SK-N-SH (cell line): ENCODE data around the gene CPS1. TPM values are rescaled to one million over a fixed set of nuclear protein-coding genes. Genes with fewer than 3 reads are reported as not detected.

Experiments
- CTCF ChIA-PET: fragments of 300-600, 350-600 bp; formaldehyde crosslinking; extraction: SDS; loops from one replicate; lab custom pipeline; 2021; lab: Yijun Ruan, JAX
- POLR2A ChIA-PET: fragments of 350-600 bp; sonication (Branson Sonifier 250); formaldehyde crosslinking; extraction: SDS; loops from one replicate; lab custom pipeline; 2020; ENCODE audit warnings: antibody characterized with exemption, inconsistent platforms; lab: Yijun Ruan, JAX
- DNase-seq: peaks from one replicate; pipeline ENCODE4 v3.0.0; 2012
- H2AFZ ChIP-seq: fragments of 200-600 bp; sonication (generic); 2 replicates; pipeline ENCODE4 v1.8.1; 2016; ENCODE audit warnings: antibody characterized with exemption, mild to moderate bottlenecking, low read depth
- H3F3A ChIP-seq: fragments of 200-600 bp; sonication (generic); replicated peaks from 2 replicates; pipeline ENCODE3; 2016; ENCODE audit warnings: antibody characterized with exemption, mild to moderate bottlenecking; ENCODE audit not compliant: insufficient read depth
- H3K27ac ChIP-seq, 2 experiments: fragments of 200-500 bp in 1 of 2; fragments of 200-600 bp in 1 of 2; sonication (Bioruptor generic) in 1 of 2; sonication (generic), shearing (Covaris generic) in 1 of 2; 2 replicates each; pipeline versions ENCODE4 v1.5.1 to v1.6.1; 2014 to 2016; ENCODE audit warnings: low read depth in 2 of 2, inconsistent platforms in 1 of 2, low read length in 1 of 2, mild to moderate bottlenecking in 1 of 2, mixed read lengths in 1 of 2
- H3K27me3 ChIP-seq: fragments of 200-600 bp; sonication (generic), shearing (Covaris generic); 2 replicates; pipeline ENCODE4 v1.6.1; 2016; ENCODE audit warnings: mixed run types; ENCODE audit not compliant: insufficient read depth
- H3K36me3 ChIP-seq, 2 experiments: fragments of 200-500 bp in 1 of 2; fragments of 200-600 bp in 1 of 2; sonication (Bioruptor generic) in 1 of 2; sonication (generic) in 1 of 2; replicated peaks in 1 of 2; 2 replicates each; pipeline versions ENCODE3 to v1.5.1; 2014 to 2016; ENCODE audit warnings: low read length in 1 of 2, mild to moderate bottlenecking in 1 of 2; ENCODE audit not compliant: insufficient read depth in 2 of 2, control insufficient read depth in 1 of 2
- H3K4me1 ChIP-seq, 2 experiments: fragments of 200-500 bp in 1 of 2; fragments of 200-600 bp in 1 of 2; sonication (Bioruptor generic) in 1 of 2; sonication (generic), shearing (Covaris generic) in 1 of 2; 2 replicates each; pipeline versions ENCODE4 v1.5.1 to v1.6.1; 2014 to 2016; ENCODE audit warnings: low read depth in 1 of 2, low read length in 1 of 2, mixed run types in 1 of 2; ENCODE audit not compliant: insufficient read depth in 2 of 2, control insufficient read depth in 1 of 2
- H3K4me2 ChIP-seq: fragments of 200-600 bp; sonication (generic), shearing (Covaris generic); 2 replicates; pipeline ENCODE4 v1.6.1; 2017; ENCODE audit warnings: mixed run types
- H3K4me3 ChIP-seq, 2 experiments: fragments of 200-500 bp in 1 of 2; fragments of 200-600 bp in 1 of 2; sonication (Bioruptor generic) in 1 of 2; sonication (generic), shearing (Covaris generic) in 1 of 2; 2 replicates each; pipeline versions ENCODE4 v1.5.1 to v1.8.1; 2014 to 2016; ENCODE audit warnings: low read depth in 2 of 2, inconsistent platforms in 1 of 2, low read length in 1 of 2, mild to moderate bottlenecking in 1 of 2, mixed read lengths in 1 of 2, moderate library complexity in 1 of 2
- H3K79me2 ChIP-seq: fragments of 200-600 bp; sonication (generic); 2 replicates; pipeline ENCODE4 v1.8.1; 2017; ENCODE audit warnings: mild to moderate bottlenecking; ENCODE audit not compliant: insufficient read depth
- H3K9ac ChIP-seq: fragments of 200-600 bp; sonication (generic); 2 replicates; pipeline ENCODE4 v1.6.1; 2017; ENCODE audit warnings: mixed run types
- H3K9me2 ChIP-seq: fragments of 200-600 bp; sonication (generic); 2 replicates; pipeline ENCODE4 v1.6.1; 2017; ENCODE audit warnings: mixed run types
- H3K9me3 ChIP-seq: fragments of 200-600 bp; sonication (generic); 2 replicates; pipeline ENCODE4 v1.6.1; 2017; ENCODE audit warnings: mixed run types, mild to moderate bottlenecking, moderate library complexity
- H4K20me1 ChIP-seq: fragments of 200-600 bp; sonication (generic); 2 replicates; pipeline ENCODE4 v1.6.1; 2017; ENCODE audit warnings: mild to moderate bottlenecking, mixed run types; ENCODE audit not compliant: insufficient read depth
- CHD2 ChIP-seq: fragments of 150-350 bp; IDR thresholded peaks from 2 replicates; pipeline ENCODE4 v1.6.1; 2018; ENCODE audit warnings: low read length; ENCODE audit not compliant: partially characterized antibody
- GATA2 ChIP-seq: sonication (generic); formaldehyde crosslinking; IDR thresholded peaks from 2 replicates; pipeline ENCODE4 v1.5.0; 2020; ENCODE audit warnings: mild to moderate bottlenecking, missing genetic modification reagents
- SMC3 ChIP-seq: IDR thresholded peaks from 2 replicates; pipeline ENCODE4 v1.6.1; 2012; ENCODE audit warnings: low read depth, low read length, improper control_type of control experiment
- TCF12 ChIP-seq: IDR thresholded peaks from 2 replicates; pipeline ENCODE4 v1.4.0; 2012
- YY1 ChIP-seq: IDR thresholded peaks from 2 replicates; pipeline ENCODE4 v1.4.0; 2012; ENCODE audit warnings: low read depth, mild to moderate bottlenecking
- WGBS: methylation state at CpG from one replicate; pipeline ENCODE4 v1.1.6; 2017; ENCODE audit warnings: low lambda C conversion rate; 5-methylcytosine and 5-hydroxymethylcytosine counted together
- polyA plus RNA-seq, 3 experiments: library from polyadenylated mRNA; depleted of rRNA; stranded (reverse); fragments of >200 nt; gene quantifications; 2 replicates each; pipeline ENCODE4 v1.2.3, GENCODE V29; 2012
- TF ChIP-seq, protein P1 (sequence below): fragments of 200-600 bp; sonication (generic); IDR thresholded peaks from 2 replicates; pipeline ENCODE4 v1.6.1; 2017; ENCODE audit warnings: antibody characterized with exemption, mild to moderate bottlenecking, moderate library complexity
- TF ChIP-seq, protein P2 (sequence below): IDR thresholded peaks from 2 replicates; pipeline ENCODE4 v1.4.0; 2012; ENCODE audit warnings: low read depth, borderline replicate concordance

The CPS1 gene
- polyA plus RNA-seq, 1 of the 3 experiments (the other 2 are of a cell fraction) = 9.2 TPM

DNA sequence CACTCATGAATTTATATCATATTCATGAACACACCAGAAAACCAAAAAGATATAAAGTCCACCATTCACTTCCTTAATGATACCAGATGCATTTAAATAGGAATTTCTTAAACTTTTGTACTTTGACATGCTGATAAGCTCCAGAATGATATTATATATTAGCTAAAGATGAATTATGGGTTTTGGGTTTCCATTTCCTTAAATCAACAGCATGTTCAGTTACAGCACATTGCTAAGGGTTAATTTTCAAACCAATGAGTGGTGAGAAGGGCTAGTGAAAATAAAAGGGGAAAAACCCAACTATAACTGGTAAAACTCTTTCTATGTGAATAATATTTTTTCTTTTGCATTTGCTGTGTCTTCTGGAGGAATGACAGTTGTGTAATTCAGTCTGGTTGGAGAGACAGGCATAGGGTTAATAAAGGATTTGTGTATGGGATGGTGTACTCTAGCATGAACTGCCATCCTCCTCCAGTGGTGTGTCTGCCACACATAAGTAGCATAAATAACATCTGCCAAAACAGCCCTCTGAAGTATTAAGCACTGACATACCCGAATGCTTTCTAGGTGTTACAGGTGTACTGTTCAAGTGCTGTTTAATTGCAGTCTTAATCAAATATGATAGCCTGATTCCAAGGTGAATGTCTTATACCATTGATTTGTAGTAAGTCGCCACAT is 19.3 kb upstream of the CPS1 start:
- Histone ChIP-seq H2AFZ (no peak overlapping the region), H3K79me2 (no peaks in the 10 kb centered on the region), H3K4me3 (no peak overlapping the region), H3K9ac (no peak overlapping the region), H3K36me3 (no peaks in the 10 kb centered on the region), H3K9me2 (no peaks in the 10 kb centered on the region), H3K4me1 (peaks cover 0 to 13% of the 10 kb centered on the region in 2 experiments; a peak in 2 of 4 replicates), H3K27ac (no peak overlapping the region), H3F3A (no peaks in the 10 kb centered on the region), H3K9me3 (no peaks in the 10 kb centered on the region), H4K20me1 (no peaks in the 10 kb centered on the region), H3K27me3 (no peaks in the 10 kb centered on the region), H3K4me2 (no peak overlapping the region)
- CTCF ChIA-PET = no interaction called here
- DNase-seq = no peak
- POLR2A ChIA-PET = no interaction called here
- TF ChIP-seq GATA2 (CRISPR knock-in tag) (no peak), TCF12 (no peak), YY1 (no peak)
- TF ChIP-seq, protein P1, sequence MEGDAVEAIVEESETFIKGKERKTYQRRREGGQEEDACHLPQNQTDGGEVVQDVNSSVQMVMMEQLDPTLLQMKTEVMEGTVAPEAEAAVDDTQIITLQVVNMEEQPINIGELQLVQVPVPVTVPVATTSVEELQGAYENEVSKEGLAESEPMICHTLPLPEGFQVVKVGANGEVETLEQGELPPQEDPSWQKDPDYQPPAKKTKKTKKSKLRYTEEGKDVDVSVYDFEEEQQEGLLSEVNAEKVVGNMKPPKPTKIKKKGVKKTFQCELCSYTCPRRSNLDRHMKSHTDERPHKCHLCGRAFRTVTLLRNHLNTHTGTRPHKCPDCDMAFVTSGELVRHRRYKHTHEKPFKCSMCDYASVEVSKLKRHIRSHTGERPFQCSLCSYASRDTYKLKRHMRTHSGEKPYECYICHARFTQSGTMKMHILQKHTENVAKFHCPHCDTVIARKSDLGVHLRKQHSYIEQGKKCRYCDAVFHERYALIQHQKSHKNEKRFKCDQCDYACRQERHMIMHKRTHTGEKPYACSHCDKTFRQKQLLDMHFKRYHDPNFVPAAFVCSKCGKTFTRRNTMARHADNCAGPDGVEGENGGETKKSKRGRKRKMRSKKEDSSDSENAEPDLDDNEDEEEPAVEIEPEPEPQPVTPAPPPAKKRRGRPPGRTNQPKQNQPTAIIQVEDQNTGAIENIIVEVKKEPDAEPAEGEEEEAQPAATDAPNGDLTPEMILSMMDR = no peak
- TF ChIP-seq, protein P2, sequence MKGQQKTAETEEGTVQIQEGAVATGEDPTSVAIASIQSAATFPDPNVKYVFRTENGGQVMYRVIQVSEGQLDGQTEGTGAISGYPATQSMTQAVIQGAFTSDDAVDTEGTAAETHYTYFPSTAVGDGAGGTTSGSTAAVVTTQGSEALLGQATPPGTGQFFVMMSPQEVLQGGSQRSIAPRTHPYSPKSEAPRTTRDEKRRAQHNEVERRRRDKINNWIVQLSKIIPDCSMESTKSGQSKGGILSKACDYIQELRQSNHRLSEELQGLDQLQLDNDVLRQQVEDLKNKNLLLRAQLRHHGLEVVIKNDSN = no peak
- 77% methylated on average over 2 of the region's 2 CpGs for WGBS

DNA sequence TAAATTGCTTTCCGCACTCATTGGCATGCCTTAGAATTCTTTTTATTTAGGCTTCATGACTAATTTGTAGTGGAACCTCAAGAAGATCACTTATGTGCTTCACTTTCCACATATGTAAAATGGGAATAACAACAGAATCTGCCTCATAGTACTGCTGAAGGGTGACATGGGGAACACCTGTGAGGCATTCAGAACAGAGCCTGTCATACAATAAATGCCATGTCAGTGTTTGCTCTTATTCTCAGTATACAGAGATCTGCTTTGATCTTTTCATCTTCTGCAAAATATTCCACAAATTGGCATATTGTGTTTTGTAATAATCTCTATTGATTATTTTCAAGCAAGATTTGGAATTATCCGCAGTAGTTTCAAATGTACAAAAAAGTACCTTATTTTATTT is 17.4 kb upstream of the CPS1 start:
- no peaks in the 10 kb centered on the region for H3F3A ChIP-seq
- POLR2A ChIA-PET = no interaction called here
- H3K36me3 ChIP-seq = no peaks in the 10 kb centered on the region
- H3K9me2 ChIP-seq = no peaks in the 10 kb centered on the region
- H3K27ac ChIP-seq = no peak overlapping the region
- H3K4me3 ChIP-seq = no peak overlapping the region
- DNase-seq = no peak
- TF ChIP-seq SMC3 (no peak), CHD2 (no peak), GATA2 (CRISPR knock-in tag) (no peak)
- TF ChIP-seq, all 33 proteins: peak for 0
- H3K9me3 ChIP-seq = no peaks in the 10 kb centered on the region
- H3K4me2 ChIP-seq = no peak overlapping the region
- CTCF ChIA-PET = no interaction called here
- no peak overlapping the region for H2AFZ ChIP-seq
- WGBS = 92% methylated on average over 2 of the region's 2 CpGs
- no peaks in the 10 kb centered on the region for H3K79me2 ChIP-seq
- H4K20me1 ChIP-seq = no peaks in the 10 kb centered on the region
- no peak overlapping the region for H3K9ac ChIP-seq
- H3K27me3 ChIP-seq = no peaks in the 10 kb centered on the region
- H3K4me1 ChIP-seq = peaks cover 0 to 13% of the 10 kb centered on the region in 2 experiments; a peak in 2 of 4 replicates
